Tibial nerve (tissue), 4 donors: ENCODE data around the gene OTUD5.

Experiments used
- CTCF ChIP-seq, 5 experiments: fragments of 200-600 bp in 3 of 5; fragments of 450-650 bp in 2 of 5; sonication (generic) in 3 of 5; IDR thresholded peaks; one replicate each; pipeline ENCODE4 v1.5.1; 2016 to 2019; ENCODE audit warnings: antibody characterized with exemption in 5 of 5, mild to moderate bottlenecking in 3 of 5, moderate library complexity in 2 of 5
- EP300 ChIP-seq, 2 donors: sonication (generic); formaldehyde crosslinking; IDR thresholded peaks; one replicate each; pipeline ENCODE4 v1.6.1; 2017; ENCODE audit warnings: antibody characterized with exemption in 2 of 2, mild to moderate bottlenecking in 1 of 2

- TF ChIP-seq EP300 (IDR thresholded peaks at IDR 0.05) (peak in 1 of 2 donors; percentile 68), CTCF (IDR thresholded peaks at IDR 0.05) (no peak)
Observed at GRCh38 chrX:48960291-48960690, 2.9 kb upstream of the OTUD5 start.
